Panc1 (cell line): Measurements from ENCODE around the gene DNASE1L2. TPM values are rescaled to one million over a fixed set of nuclear protein-coding genes. Genes with fewer than 3 reads are reported as not detected.

Experiments
- ATAC-seq: fragments of 200-7000 bp; cut with Tn5 transposase; 2 replicates; pipeline ENCODE4 v1.9.1; 2020; ENCODE audit warnings: mild to moderate bottlenecking, moderate library complexity
- BruUV-seq: library from RNA; stranded (reverse); fragments of 400-500 nt; replicated peaks from 2 replicates; lab custom pipeline; 2021; lab: Mats Ljungman, UMichigan
- CTCF ChIA-PET: fragments of 300-600 bp; sonication (Branson Sonifier 250); formaldehyde crosslinking; loops from one replicate; lab custom pipeline; 2022; ENCODE audit warnings: antibody characterized with exemption; lab: Charles Lee
- POLR2A ChIA-PET: fragments of 300-600 bp; sonication (Branson Sonifier 250); formaldehyde crosslinking; loops from one replicate; lab custom pipeline; 2022; ENCODE audit warnings: antibody characterized with exemption; lab: Charles Lee
- DNase-seq: peaks from one replicate; pipeline ENCODE4 v3.0.0-alpha.2; 2010; ENCODE audit warnings: low read depth, low spot score
- H3K27ac ChIP-seq: 2 replicates; pipeline ENCODE4 v1.5.1; 2011; ENCODE audit warnings: mild to moderate bottlenecking, low read length, inconsistent platforms
- H3K27me3 ChIP-seq: fragments of 200-500 bp; sonication (Bioruptor generic); 2 replicates; pipeline ENCODE4 v1.6.0; 2014; ENCODE audit warnings: low read length, inconsistent platforms; ENCODE audit not compliant: control insufficient read depth, insufficient read depth
- H3K36me3 ChIP-seq: fragments of 200-500 bp; sonication (Bioruptor generic); 2 replicates; pipeline ENCODE4 v1.5.1; 2014; ENCODE audit warnings: inconsistent platforms, mild to moderate bottlenecking, low read length, moderate library complexity; ENCODE audit not compliant: control insufficient read depth, insufficient read depth
- H3K4me1 ChIP-seq: 2 replicates; pipeline ENCODE4 v1.5.1; 2011; ENCODE audit warnings: inconsistent platforms, mild to moderate bottlenecking, low read length, moderate library complexity; ENCODE audit not compliant: control insufficient read depth, insufficient read depth
- H3K4me3 ChIP-seq, 2 experiments: 2 replicates each; pipeline ENCODE4 v1.5.1; 2011 to 2012; ENCODE audit warnings: low read depth in 2 of 2, low read length in 2 of 2, mild to moderate bottlenecking in 2 of 2, inconsistent platforms in 1 of 2, moderate library complexity in 1 of 2
- H3K9me3 ChIP-seq: fragments of 200-500 bp; sonication (Bioruptor generic); 2 replicates; pipeline ENCODE4 v1.5.1; 2014; ENCODE audit warnings: low read depth, mild to moderate bottlenecking, inconsistent platforms, low read length, moderate library complexity; ENCODE audit not compliant: control insufficient read depth, insufficient read depth
- POLR2AphosphoS5 ChIP-seq: IDR thresholded peaks from 2 replicates; pipeline ENCODE4 v1.6.1; 2012; ENCODE audit warnings: mild to moderate bottlenecking, low read depth, low read length, moderate library complexity
- SIN3A ChIP-seq: IDR thresholded peaks from 2 replicates; pipeline ENCODE4 v1.6.1; 2012; ENCODE audit warnings: low read depth, mild to moderate bottlenecking, low read length, moderate library complexity, borderline replicate concordance; ENCODE audit not compliant: insufficient read depth
- TCF7L2 ChIP-seq: IDR thresholded peaks from 2 replicates; pipeline ENCODE4 v1.6.1; 2011; ENCODE audit warnings: mild to moderate bottlenecking, low read depth, low read length, inconsistent platforms
- in situ Hi-C: cut with HindIII; loops from 2 replicates; pipeline ENCODE4 v1.10.0; 2016; ENCODE audit warnings: low sequenced_read_pairs, low pct_unique_long_range_greater_than_20kb
- intact Hi-C: fragments of 100-400 bp; cut with micrococcal nuclease; formaldehyde crosslinking; loops from one replicate; pipeline ENCODE4 v1.10.0; 2022; ENCODE audit not compliant: unreplicated experiment
- total RNA-seq: library from RNA; stranded (reverse); gene quantifications from one replicate; pipeline ENCODE4 v1.2.1, GENCODE V29; 2021; ENCODE audit not compliant: unreplicated experiment
- TF ChIP-seq, protein P1 (sequence below), 2 experiments: IDR thresholded peaks; 2 replicates each; pipeline ENCODE4 v1.6.1; 2011 to 2012; ENCODE audit warnings: low read depth in 2 of 2, control low read depth in 1 of 2, low read length in 1 of 2, mild to moderate bottlenecking in 1 of 2, moderate library complexity in 1 of 2; ENCODE audit not compliant: insufficient read depth in 1 of 2
- TF ChIP-seq, protein P2 (sequence below): fragments of 450-650 bp; IDR thresholded peaks from 2 replicates; pipeline ENCODE4 v1.5.1; 2017; ENCODE audit warnings: mild to moderate bottlenecking

DNASE1L2 gene
- total RNA-seq, 1 experiment from 2014 or later = 4.4 TPM

DNA sequence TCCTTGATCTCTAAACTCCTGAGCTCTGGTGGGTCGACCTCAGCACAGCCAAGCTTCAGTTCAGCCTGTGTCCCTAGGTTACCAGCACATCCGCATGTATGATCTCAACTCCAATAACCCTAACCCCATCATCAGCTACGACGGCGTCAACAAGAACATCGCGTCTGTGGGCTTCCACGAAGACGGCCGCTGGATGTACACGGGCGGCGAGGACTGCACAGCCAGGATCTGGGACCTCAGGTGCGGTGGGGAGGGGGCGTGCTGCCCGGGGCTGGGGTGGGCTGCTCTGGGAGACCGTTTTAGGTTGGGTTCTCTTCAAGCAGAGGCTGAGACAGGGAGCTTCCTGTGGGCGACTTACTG, 29.8 kb upstream of the DNASE1L2 start:
- CTCF ChIA-PET = no interaction called here
- intact Hi-C loops = no loop called here
- ATAC-seq = no peak
- H3K27me3 ChIP-seq = no peaks in the 10 kb centered on the region
- no TSS peak for BruUV-seq
- H3K36me3 ChIP-seq = no peaks in the 10 kb centered on the region; the same call in 1 of the 2 replicates
- H3K27ac ChIP-seq = peak overlapping the region; percentile 91
- in situ Hi-C loops = no loop called here
- peaks cover 20% of the 10 kb centered on the region for H3K4me1 ChIP-seq
- no peak for TF ChIP-seq POLR2AphosphoS5
- TF ChIP-seq, protein P1, sequence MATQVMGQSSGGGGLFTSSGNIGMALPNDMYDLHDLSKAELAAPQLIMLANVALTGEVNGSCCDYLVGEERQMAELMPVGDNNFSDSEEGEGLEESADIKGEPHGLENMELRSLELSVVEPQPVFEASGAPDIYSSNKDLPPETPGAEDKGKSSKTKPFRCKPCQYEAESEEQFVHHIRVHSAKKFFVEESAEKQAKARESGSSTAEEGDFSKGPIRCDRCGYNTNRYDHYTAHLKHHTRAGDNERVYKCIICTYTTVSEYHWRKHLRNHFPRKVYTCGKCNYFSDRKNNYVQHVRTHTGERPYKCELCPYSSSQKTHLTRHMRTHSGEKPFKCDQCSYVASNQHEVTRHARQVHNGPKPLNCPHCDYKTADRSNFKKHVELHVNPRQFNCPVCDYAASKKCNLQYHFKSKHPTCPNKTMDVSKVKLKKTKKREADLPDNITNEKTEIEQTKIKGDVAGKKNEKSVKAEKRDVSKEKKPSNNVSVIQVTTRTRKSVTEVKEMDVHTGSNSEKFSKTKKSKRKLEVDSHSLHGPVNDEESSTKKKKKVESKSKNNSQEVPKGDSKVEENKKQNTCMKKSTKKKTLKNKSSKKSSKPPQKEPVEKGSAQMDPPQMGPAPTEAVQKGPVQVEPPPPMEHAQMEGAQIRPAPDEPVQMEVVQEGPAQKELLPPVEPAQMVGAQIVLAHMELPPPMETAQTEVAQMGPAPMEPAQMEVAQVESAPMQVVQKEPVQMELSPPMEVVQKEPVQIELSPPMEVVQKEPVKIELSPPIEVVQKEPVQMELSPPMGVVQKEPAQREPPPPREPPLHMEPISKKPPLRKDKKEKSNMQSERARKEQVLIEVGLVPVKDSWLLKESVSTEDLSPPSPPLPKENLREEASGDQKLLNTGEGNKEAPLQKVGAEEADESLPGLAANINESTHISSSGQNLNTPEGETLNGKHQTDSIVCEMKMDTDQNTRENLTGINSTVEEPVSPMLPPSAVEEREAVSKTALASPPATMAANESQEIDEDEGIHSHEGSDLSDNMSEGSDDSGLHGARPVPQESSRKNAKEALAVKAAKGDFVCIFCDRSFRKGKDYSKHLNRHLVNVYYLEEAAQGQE (IDR thresholded peaks at IDR 0.05; ENCODE audit: insufficient read depth in 1 of 2, low read depth in 2 of 2, low read length in 1 of 2) = no peak
- no peak for TF ChIP-seq TCF7L2
- no peak for TF ChIP-seq SIN3A
- TF ChIP-seq, protein P2, sequence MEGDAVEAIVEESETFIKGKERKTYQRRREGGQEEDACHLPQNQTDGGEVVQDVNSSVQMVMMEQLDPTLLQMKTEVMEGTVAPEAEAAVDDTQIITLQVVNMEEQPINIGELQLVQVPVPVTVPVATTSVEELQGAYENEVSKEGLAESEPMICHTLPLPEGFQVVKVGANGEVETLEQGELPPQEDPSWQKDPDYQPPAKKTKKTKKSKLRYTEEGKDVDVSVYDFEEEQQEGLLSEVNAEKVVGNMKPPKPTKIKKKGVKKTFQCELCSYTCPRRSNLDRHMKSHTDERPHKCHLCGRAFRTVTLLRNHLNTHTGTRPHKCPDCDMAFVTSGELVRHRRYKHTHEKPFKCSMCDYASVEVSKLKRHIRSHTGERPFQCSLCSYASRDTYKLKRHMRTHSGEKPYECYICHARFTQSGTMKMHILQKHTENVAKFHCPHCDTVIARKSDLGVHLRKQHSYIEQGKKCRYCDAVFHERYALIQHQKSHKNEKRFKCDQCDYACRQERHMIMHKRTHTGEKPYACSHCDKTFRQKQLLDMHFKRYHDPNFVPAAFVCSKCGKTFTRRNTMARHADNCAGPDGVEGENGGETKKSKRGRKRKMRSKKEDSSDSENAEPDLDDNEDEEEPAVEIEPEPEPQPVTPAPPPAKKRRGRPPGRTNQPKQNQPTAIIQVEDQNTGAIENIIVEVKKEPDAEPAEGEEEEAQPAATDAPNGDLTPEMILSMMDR = no peak
- peak overlapping the region; percentile 61 to 73 for H3K4me3 ChIP-seq
- H3K9me3 ChIP-seq = no peaks in the 10 kb centered on the region
- no peak for DNase-seq
- POLR2A ChIA-PET = no interaction called here

DNA sequence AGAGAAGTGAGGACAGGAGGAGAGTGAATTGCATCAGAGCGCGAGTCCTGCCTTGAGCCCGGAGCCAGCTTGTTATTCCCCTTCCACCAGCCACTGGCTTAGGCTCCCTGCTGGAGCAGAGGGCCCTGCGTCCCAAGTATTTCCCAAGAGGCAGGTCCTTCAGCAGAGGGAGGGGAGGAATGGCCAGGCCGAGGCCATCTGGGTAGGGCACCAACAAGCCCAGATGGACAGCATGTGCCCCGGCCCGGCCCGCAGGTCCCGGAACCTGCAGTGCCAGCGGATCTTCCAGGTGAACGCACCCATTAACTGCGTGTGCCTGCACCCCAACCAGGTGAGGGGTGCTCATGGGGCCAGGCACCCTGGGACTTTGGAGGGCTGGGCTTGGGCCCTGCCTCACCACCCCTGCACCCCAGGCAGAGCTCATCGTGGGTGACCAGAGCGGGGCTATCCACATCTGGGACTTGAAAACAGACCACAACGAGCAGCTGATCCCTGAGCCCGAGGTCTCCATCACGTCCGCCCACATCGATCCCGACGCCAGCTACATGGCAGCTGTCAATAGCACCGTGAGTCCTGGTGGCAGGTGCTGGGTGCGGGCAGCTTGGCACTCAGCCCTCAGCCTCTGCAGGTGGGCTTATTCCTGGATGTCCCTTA, 29.3 kb upstream of the DNASE1L2 start:
- Histone ChIP-seq H3K36me3 (no peaks in the 10 kb centered on the region; the same call in 1 of the 2 replicates), H3K9me3 (no peaks in the 10 kb centered on the region), H3K27me3 (no peaks in the 10 kb centered on the region), H3K4me1 (peaks cover 24% of the 10 kb centered on the region), H3K27ac (peak overlapping the region; percentile 91), H3K4me3 (peak overlapping the region; percentile 61 to 73)
- in situ Hi-C loops (no loop called here), intact Hi-C loops (no loop called here)
- DNase-seq = no peak
- no peak for ATAC-seq
- ChIA-PET POLR2A (no interaction called here), CTCF (no interaction called here)
- TF ChIP-seq, protein P1 (IDR thresholded peaks at IDR 0.05; ENCODE audit: insufficient read depth in 1 of 2, low read depth in 2 of 2, low read length in 1 of 2) = no peak
- no peak for TF ChIP-seq TCF7L2
- no peak for TF ChIP-seq SIN3A
- TF ChIP-seq, protein P2 = no peak
- TF ChIP-seq POLR2AphosphoS5 = 0 out of 2 replicates have a peak, but pooled peaks have one; percentile 6
- TSS peak; percentile 72 for BruUV-seq
